ENCODE data around the gene DPYSL4.

The DPYSL4 gene

GRCh38 chr10:132248455-132249225 is 61.9 kb downstream of the DPYSL4 start:
- no peak for DNase-seq

- DNase-seq, result no peak
These were observed 62.5 kb downstream of the DPYSL4 start for GRCh38 chr10:132249226-132249724.

- no peak for DNase-seq
These were observed 63.2 kb downstream of the DPYSL4 start for GRCh38 chr10:132249824-132250375.

- no peak for DNase-seq
These were observed 64.0 kb downstream of the DPYSL4 start for GRCh38 chr10:132250481-132251475.

- DNase-seq, result no peak
These were observed 65.2 kb downstream of the DPYSL4 start for GRCh38 chr10:132251928-132252327.

GRCh38 chr10:132252412-132252811 is 65.7 kb downstream of the DPYSL4 start:
- no peak for DNase-seq

- no peak for DNase-seq
These were observed 66.4 kb downstream of the DPYSL4 start for GRCh38 chr10:132253092-132253687.

GRCh38 chr10:132254841-132255240 is 68.1 kb downstream of the DPYSL4 start:
- DNase-seq, result no peak
